ENCODE results near the gene ERC2. TPM values are rescaled to one million over a fixed set of nuclear protein-coding genes. Genes with fewer than 3 reads are reported as not detected.

ERC2 gene
- total RNA-seq, 1 donor from 2014 or later = 0.99 TPM

- no peak overlapping the region for H3K27ac ChIP-seq (replicated peaks)
- intact Hi-C loops (cut with micrococcal nuclease) = no loop called here
- H3K36me3 ChIP-seq = no peaks in the 10 kb centered on the region
- peaks cover 23% of the 10 kb centered on the region for H3K27me3 ChIP-seq (ENCODE audit: low read depth)
- H3K4me3 ChIP-seq = no peak overlapping the region
- TF ChIP-seq, protein P1, sequence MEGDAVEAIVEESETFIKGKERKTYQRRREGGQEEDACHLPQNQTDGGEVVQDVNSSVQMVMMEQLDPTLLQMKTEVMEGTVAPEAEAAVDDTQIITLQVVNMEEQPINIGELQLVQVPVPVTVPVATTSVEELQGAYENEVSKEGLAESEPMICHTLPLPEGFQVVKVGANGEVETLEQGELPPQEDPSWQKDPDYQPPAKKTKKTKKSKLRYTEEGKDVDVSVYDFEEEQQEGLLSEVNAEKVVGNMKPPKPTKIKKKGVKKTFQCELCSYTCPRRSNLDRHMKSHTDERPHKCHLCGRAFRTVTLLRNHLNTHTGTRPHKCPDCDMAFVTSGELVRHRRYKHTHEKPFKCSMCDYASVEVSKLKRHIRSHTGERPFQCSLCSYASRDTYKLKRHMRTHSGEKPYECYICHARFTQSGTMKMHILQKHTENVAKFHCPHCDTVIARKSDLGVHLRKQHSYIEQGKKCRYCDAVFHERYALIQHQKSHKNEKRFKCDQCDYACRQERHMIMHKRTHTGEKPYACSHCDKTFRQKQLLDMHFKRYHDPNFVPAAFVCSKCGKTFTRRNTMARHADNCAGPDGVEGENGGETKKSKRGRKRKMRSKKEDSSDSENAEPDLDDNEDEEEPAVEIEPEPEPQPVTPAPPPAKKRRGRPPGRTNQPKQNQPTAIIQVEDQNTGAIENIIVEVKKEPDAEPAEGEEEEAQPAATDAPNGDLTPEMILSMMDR (IDR thresholded peaks at IDR 0.05; ENCODE audit: borderline replicate concordance) = no peak
- no peak for DNase-seq
- no peaks in the 10 kb centered on the region for H3K4me1 ChIP-seq
- no peaks in the 10 kb centered on the region for H3K9me3 ChIP-seq (replicated peaks)
These were observed 941.8 kb downstream of the ERC2 start for GRCh38 chr3:55526332-55527030.

GRCh38 chr3:55525436-55525835 lies 942.8 kb downstream of the ERC2 start:
- H3K4me1 ChIP-seq = no peaks in the 10 kb centered on the region
- TF ChIP-seq, protein P1 (IDR thresholded peaks at IDR 0.05; ENCODE audit: borderline replicate concordance) = no peak
- no peaks in the 10 kb centered on the region for H3K36me3 ChIP-seq
- peaks cover 23% of the 10 kb centered on the region for H3K27me3 ChIP-seq (ENCODE audit: low read depth)
- intact Hi-C loops (cut with micrococcal nuclease) = no loop called here
- H3K4me3 ChIP-seq = no peak overlapping the region
- DNase-seq = no peak
- H3K27ac ChIP-seq (replicated peaks) = no peak overlapping the region
- H3K9me3 ChIP-seq (replicated peaks) = no peaks in the 10 kb centered on the region

DNA sequence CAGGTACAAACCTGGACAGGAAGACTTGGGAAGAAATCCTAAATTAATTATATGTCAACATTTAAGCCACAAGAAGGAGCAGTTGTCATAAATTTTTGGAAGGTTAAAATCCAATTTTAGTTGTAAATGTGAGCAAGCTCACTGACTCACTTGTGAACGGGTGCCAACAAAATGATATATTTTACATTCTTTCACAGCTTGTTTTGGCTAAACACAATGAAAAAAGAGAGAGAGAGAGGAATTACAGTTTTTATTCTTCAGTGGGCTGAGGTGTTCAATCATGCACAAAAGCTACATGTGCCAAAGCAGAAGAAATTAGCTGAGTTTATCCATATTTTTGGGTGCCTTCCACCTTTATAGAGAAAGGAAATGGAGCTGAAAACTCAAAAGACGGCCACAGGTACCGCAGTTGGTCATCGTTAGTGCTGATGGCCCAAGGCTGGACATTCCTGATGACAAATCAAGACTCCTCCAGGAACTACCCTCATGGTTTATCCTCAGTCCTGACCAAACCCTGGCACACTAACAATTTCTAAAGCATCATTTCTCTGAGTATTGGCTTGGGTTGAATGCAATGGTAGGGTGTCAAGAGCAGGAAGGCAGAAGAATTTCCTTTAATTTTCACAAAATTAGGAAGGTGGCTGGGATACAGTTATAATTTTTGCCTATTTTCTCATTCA lies 943.6 kb downstream of the ERC2 start:
- no peaks in the 10 kb centered on the region for H3K4me1 ChIP-seq
- no peak for DNase-seq
- H3K27ac ChIP-seq (replicated peaks) = no peak overlapping the region
- no peaks in the 10 kb centered on the region for H3K36me3 ChIP-seq
- H3K4me3 ChIP-seq = no peak overlapping the region
- no peaks in the 10 kb centered on the region for H3K9me3 ChIP-seq (replicated peaks)
- TF ChIP-seq, protein P1 (IDR thresholded peaks at IDR 0.05; ENCODE audit: borderline replicate concordance) = no peak
- H3K27me3 ChIP-seq (ENCODE audit: low read depth) = peaks cover 23% of the 10 kb centered on the region
- intact Hi-C loops (cut with micrococcal nuclease) = no loop called here

GRCh38 chr3:55523471-55523870 lies 944.8 kb downstream of the ERC2 start:
- no peak for DNase-seq
- Histone ChIP-seq H3K36me3 (no peaks in the 10 kb centered on the region), H3K4me3 (no peak overlapping the region), H3K27me3 (ENCODE audit: low read depth) (peaks cover 18% of the 10 kb centered on the region), H3K27ac (replicated peaks) (no peak overlapping the region), H3K4me1 (no peaks in the 10 kb centered on the region), H3K9me3 (replicated peaks) (no peaks in the 10 kb centered on the region)
- TF ChIP-seq, protein P1 (IDR thresholded peaks at IDR 0.05; ENCODE audit: borderline replicate concordance) = no peak
- intact Hi-C loops (cut with micrococcal nuclease) = no loop called here

- intact Hi-C loops (cut with micrococcal nuclease) = no loop called here
- DNase-seq = no peak
- H3K36me3 ChIP-seq = no peaks in the 10 kb centered on the region
- TF ChIP-seq, protein P1 (IDR thresholded peaks at IDR 0.05; ENCODE audit: borderline replicate concordance) = no peak
- no peaks in the 10 kb centered on the region for H3K4me1 ChIP-seq
- H3K9me3 ChIP-seq (replicated peaks) = no peaks in the 10 kb centered on the region
- no peak overlapping the region for H3K4me3 ChIP-seq
- peaks cover 19% of the 10 kb centered on the region for H3K27me3 ChIP-seq (ENCODE audit: low read depth)
- H3K27ac ChIP-seq (replicated peaks) = no peak overlapping the region
These were observed 946.4 kb downstream of the ERC2 start for GRCh38 chr3:55521738-55522421.
